Stimulated activated CD4-positive, alpha-beta T cell treated with anti-CD3 and anti-CD28 coated beads, Interleukin-4, amount 100 ng/mL, for 24 hours (primary cell): ENCODE data around the gene FAM120A.

Source experiments
- DNase-seq: peaks from one replicate; pipeline ENCODE4 v3.0.0-alpha.2; 2020

FAM120A gene

GRCh38 chr9:93565089-93565488 lies 113.6 kb downstream of the FAM120A start:
- no peak for DNase-seq

- peak; percentile 99 for DNase-seq
Measured at GRCh38 chr9:93566408-93567270, 115.2 kb downstream of the FAM120A start.

DNA sequence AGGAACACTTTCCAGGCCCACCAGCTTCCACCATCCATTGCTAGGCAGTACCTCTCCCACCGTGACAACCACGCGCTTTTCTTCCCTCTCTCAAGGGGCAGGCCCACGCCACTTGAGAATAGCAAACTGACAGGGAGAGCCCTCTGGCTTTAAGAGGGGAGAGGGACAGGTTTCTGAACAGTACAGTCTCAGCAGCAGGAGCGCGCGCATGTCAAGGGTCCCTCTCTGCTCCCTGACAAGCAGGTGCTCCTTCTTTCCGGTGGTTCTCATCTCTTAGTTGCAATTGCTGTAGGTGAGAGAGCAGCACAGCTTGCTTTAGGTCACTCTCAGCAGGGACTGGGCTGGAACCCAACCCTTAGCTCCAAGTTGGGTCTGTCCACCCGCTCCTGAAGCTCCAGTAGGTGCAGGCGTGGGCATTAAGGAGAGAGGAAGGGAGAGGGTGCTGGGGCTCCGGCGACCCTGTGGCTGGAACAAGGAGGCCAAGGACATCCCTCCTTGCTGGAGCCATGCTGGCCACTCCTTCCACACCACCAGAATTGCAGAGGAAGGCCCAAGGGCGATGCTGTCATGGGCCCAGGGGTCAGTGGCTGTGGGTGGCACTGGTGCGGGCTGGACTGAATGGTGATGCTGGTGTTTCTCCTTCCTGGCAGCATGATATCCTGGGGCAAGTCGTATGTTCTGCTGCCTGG lies 115.9 kb downstream of the FAM120A start:
- no peak for DNase-seq

- no peak for DNase-seq
Measured at GRCh38 chr9:93568169-93568568, 116.7 kb downstream of the FAM120A start.

GRCh38 chr9:93569621-93570174 lies 118.2 kb downstream of the FAM120A start:
- DNase-seq = no peak

DNA sequence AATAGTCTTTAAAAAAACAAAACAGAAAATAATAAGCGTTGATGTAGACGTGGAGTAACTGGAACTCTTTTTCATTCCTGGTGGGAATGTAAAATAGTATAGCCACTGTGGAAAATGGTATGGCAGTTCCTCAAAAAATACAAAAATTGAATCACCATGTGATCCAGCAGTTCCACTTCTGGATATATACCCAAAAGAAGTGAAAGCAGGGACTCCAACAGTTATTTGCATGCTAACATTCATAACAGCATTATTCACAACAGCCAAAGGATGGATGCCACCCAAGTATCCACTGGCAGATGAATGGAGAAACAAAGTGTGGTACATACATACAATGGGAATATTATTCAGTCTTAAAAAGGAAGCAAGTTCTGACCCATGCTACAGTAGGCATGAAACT lies 120.7 kb downstream of the FAM120A start:
- no peak for DNase-seq

DNA sequence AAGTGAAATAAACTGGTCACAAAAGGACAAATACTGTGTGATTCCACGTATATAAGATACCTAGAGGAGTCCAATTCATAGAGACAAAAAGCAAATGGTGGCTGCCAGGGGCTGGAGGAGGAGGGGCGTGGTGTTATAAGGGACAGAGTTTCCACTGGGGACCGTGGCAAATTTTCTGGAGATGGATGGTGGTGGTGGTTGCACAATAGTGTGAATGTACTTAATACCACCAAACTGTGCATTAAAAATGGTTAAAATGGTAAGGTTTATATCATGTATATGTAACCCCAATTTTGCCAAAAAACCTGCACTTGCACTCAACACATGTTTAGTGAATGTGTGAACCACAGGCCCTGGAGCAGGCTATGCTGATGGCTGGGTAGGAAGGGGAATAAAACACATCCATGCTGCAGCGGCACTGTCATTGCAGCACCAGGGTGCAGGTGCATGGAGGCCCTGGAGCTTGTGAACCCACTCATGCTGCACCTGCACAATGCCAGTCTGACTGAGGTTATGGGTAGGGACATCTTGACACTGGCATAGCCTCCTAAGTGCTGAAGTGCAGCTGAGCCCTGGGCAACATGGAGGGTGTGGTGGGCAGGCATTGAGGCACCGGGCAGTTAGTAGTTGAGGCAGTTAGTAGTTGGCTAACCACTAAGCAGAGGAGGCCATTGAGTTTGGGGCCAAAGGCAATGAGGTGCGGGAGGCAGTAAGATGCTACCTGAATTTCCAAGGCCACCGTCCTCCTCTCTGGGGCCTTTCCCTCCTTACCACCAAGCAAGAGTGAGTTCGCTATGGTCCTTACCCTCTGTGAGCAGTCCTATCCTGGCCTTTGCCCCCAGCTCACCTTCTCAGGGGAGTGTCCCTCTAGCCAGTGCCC lies 121.4 kb downstream of the FAM120A start:
- DNase-seq = no peak

DNA sequence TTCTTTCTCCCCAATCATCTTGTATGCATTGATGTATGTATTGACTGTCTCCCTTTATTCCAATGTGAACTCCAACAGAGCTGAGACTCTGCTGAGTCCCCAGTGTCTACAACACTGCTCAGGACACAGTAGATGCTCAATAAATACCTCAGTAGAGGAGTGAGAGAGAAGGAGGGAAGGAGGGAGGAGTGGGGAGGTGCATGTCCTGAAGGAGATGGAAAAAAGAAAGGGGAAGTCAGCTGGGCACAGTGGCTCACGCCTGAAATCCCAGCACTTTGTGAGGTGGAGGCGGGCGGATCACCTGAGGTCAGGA lies 122.0 kb downstream of the FAM120A start:
- no peak for DNase-seq

GRCh38 chr9:93574091-93574899 lies 122.8 kb downstream of the FAM120A start:
- no peak for DNase-seq

DNA sequence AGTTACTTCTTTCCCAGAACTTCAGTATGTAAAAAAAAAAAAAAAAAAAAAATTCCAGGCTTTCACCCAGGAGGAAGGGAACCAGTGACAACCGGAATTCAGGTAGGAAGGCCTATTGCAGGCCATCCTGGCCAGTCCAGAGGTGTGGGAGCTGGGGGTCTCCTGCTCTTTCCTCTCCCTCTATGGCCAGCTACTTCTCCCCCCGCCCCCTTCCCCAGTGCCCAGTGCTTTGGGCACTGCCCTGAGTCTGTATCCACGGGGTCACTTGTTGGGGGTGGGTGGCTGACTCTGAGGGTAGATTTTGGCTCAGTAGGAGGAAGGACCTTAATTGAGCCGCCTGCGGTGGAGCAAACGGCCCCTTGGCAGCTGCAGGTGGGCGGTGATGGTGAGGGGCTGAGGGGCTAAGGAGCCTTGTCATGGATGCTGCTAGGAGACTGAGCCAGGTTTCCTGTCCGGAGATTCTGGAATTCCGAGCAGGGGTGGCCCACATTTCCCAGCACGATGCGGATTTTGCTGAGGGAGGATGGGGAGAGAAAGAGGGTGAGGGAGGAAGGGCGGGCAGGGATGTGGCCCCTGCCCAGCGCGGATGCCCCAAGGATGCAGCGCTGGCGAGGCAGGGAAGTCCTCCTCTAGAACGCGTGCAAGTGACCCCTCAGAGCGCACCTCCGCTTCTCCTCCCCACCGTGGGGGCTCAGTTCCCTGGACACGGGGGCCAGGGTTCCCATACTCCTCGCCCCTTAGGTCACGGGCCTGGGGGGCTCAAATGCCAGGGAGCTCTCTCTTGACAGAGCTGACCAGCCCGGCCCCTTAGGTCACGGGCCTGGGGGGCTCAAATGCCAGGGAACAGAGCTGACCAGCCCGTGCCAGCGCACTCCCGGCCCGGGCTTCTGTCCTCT lies 123.7 kb downstream of the FAM120A start:
- no peak for DNase-seq

DNA sequence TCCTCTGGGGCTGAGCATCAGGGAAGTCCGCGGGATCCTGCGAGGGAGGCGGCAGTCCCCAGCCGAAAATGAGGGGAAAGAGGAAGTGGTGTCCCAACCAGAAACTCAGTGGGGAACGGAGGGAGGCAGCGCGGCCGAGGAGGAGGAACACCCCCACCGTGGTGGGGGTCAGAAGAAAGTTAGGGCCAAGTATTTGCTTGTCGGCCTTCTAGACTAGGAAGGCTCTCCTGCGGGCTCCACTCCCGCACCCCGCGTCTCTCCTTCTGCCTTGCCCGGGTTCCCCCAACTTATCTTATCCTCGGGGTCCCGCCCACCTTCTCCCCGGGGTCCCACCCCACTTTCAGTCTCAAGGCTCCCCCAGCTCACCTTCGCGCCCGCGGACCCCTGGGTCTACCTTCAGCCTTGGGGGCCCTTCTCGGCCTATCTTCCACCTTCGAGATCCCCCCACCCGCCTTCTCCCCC lies 124.3 kb downstream of the FAM120A start:
- DNase-seq = peak; percentile 53

- peak; percentile 32 for DNase-seq
Measured at GRCh38 chr9:93576258-93577077, 125.0 kb downstream of the FAM120A start, which contains the start of gene PHF2. TSS of gene PHF2 (plus strand) at chr9:93576584. CDS start at chr9:93576774, 190 bp downstream.

GRCh38 chr9:93577078-93577974 lies 125.8 kb downstream of the FAM120A start:
- no peak for DNase-seq

- no peak for DNase-seq
Measured at GRCh38 chr9:93577975-93578682, 126.6 kb downstream of the FAM120A start.

DNA sequence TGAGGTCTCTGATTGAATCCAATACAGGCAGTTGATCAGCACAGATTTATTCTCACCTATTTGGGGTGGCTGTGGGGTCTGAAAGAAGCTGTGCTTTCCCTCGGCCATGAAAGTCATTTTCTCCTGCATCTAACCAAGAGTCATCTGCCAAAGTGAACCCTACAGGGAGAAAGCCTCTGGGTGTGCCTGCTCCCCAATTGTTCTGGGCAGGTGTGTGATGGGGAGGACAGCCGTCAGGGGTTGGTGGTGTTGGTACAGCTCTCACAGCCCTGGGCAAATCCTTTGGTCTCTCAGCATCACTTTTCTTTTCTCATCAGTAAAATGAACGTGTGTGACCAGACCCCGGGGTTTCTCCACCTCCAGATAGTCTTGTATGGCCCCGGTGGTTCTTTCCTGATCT lies 127.4 kb downstream of the FAM120A start:
- DNase-seq = no peak

- no peak for DNase-seq
Measured at GRCh38 chr9:93579711-93580516, 128.4 kb downstream of the FAM120A start.

DNA sequence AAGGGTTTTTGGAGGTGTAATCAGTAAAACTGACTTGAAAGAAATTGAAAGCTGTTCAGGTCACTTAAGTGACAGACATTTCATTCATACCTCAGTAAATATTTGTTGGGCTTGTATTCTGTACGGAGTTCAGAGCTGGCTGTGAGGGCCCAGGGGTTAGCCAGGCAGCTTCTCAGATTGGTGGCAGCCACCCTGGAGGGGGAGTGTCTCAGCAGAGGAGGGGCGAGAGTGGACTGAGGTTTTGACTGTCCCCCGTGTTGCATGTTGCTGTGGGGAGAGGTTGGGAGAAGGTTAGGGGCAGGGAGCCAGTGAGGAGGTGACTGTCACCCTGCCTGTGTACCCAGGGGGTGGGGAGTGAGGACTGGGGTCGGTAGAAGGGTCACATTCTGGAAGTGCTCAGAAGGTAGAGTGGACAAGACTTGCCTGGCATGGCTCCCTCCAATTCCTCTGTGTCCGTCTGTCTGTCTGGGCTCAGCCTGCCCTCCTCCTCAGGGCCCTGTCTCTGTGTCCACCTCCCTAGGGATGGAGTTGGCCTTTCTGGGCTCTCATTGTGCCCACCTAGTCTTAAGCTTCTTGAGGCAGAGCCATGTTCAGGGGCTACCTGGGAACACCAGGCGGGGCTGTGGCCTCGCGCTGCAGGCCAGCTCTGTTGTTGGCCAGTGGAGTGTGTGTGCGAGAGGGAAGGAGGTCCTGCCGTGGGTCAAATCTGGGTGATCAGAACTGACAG lies 129.3 kb downstream of the FAM120A start:
- DNase-seq = no peak
